PC-3 (cell line): ENCODE results near the gene NDUFAF2.

ENCODE experiments used
- CTCF ChIP-seq: fragments of 300-600 bp; sonication (generic); conservative IDR thresholded peaks from 2 replicates; pipeline ENCODE4 v1.5.1; 2017; ENCODE audit warnings: antibody characterized with exemption, low read depth, mild to moderate bottlenecking, low read length
- EZH2 ChIP-seq: fragments of 300-600 bp; sonication (generic); IDR thresholded peaks from one replicate; pipeline ENCODE4 v1.6.1; 2017; ENCODE audit warnings: antibody characterized with exemption, mild to moderate bottlenecking, low read length; ENCODE audit not compliant: unreplicated experiment
- EZH2phosphoT487 ChIP-seq: fragments of 300-600 bp; sonication (generic); IDR thresholded peaks from 2 replicates; pipeline ENCODE4 v1.6.1; 2018; ENCODE audit warnings: mild to moderate bottlenecking, antibody characterized with exemption, low read length, borderline replicate concordance

GRCh38 chr5:61053937-61054336, 108.9 kb downstream of the NDUFAF2 start:
- TF ChIP-seq CTCF, result no peak
- TF ChIP-seq EZH2, result no peak
- no peak for TF ChIP-seq EZH2phosphoT487
